Suprapubic skin (tissue), 4 donors: ENCODE data around the gene ATP2A3. TPM values are rescaled to one million over a fixed set of nuclear protein-coding genes. Genes with fewer than 3 reads are reported as not detected.

Experiments used
- DNase-seq, 2 donors: peaks; one replicate each; pipeline ENCODE4 v3.0.0-alpha.2; 2019; ENCODE audit warnings: low spot score in 2 of 2
- H3K27ac ChIP-seq: fragments of 200-600 bp; sonication (generic); one replicate; pipeline ENCODE4 v1.5.1; 2019
- H3K27me3 ChIP-seq: fragments of 200-600 bp; sonication (generic); one replicate; pipeline ENCODE4 v1.5.1; 2019
- H3K36me3 ChIP-seq: fragments of 200-600 bp; sonication (generic); one replicate; pipeline ENCODE4 v1.5.1; 2019
- H3K4me1 ChIP-seq: fragments of 200-600 bp; sonication (generic); one replicate; pipeline ENCODE4 v1.5.1; 2019
- H3K4me3 ChIP-seq: fragments of 200-600 bp; sonication (generic); one replicate; pipeline ENCODE4 v1.5.1; 2019; ENCODE audit warnings: mild to moderate bottlenecking
- H3K9me3 ChIP-seq: fragments of 200-600 bp; sonication (generic); one replicate; pipeline ENCODE4 v1.5.1; 2019
- CTCF ChIP-seq, 2 donors: fragments of 200-600 bp in 1 of 2; fragments of 450-650 bp in 1 of 2; sonication (generic) in 1 of 2; IDR thresholded peaks; one replicate each; pipeline ENCODE4 v1.5.1; 2016 to 2019; ENCODE audit warnings: antibody characterized with exemption in 2 of 2, mild to moderate bottlenecking in 1 of 2, moderate library complexity in 1 of 2
- EP300 ChIP-seq: sonication (generic); formaldehyde crosslinking; IDR thresholded peaks from one replicate; pipeline ENCODE4 v1.6.1; 2017; ENCODE audit warnings: antibody characterized with exemption
- POLR2A ChIP-seq, 2 donors: fragments of 450-650 bp; IDR thresholded peaks; one replicate each; pipeline ENCODE4 v1.6.1; 2017; ENCODE audit warnings: antibody characterized with exemption in 2 of 2, mild to moderate bottlenecking in 2 of 2, moderate library complexity in 2 of 2
- POLR2AphosphoS5 ChIP-seq, 3 donors: sonication (generic); formaldehyde crosslinking; IDR thresholded peaks; one replicate each; pipeline ENCODE4 v1.6.1; 2017; ENCODE audit warnings: antibody characterized with exemption in 3 of 3
- WGBS: methylation state at CpG from one replicate; pipeline ENCODE4 v1.1.5; 2018; 5-methylcytosine and 5-hydroxymethylcytosine counted together
- total RNA-seq, 4 donors: library from RNA; depleted of rRNA; stranded (reverse); fragments of >200 nt; gene quantifications; one replicate each; pipeline ENCODE4 v1.1.0, GENCODE V29; 2016

Gene ATP2A3
- total RNA-seq, 4 donors from 2014 or later, result 22.4 to 61.7 (median 34.7) TPM

DNA sequence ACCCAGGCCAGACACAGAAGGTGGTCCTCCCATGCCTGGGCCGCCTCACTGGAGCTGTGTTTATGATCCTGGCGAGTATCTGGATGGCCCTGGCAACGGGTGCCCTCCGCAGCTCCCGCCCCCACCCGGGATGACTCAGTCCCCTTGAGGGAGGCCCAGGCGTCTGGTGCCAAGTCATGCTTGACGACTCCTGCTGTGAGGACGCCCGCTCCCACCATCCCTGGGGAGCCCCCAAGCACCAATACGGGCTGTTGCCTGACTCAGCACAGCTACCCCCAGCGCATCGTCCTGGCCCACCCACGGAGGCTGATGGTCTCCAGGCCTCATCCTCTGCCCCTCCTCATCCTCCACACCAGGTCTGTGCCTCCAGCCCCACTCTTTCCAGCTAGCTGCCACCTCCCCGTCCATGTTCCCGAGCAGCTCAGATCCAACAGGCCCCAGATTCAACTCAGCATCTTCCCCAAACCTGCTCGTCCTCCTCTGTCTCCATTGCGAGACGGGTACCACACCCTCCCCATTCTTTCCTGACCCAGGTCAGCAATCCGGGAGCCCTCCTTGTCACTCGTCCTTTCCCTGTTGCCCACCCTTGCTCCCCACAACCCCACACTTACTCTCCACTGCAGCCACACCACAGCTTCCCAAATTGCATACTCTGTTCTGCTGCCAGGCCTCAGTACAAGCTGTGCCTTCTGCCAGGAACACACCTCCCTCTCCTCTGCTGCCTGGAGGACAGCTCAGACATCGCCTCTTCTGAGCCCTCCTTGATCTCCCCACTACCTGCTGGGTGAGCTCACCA, 74.0 kb downstream of the ATP2A3 start:
- Histone ChIP-seq H3K36me3 (peaks cover 4% of the 10 kb centered on the region), H3K27ac (peak overlapping the region; percentile 91), H3K27me3 (no peaks in the 10 kb centered on the region), H3K9me3 (no peaks in the 10 kb centered on the region), H3K4me1 (peaks cover 98% of the 10 kb centered on the region), H3K4me3 (no peak overlapping the region)
- no peak for TF ChIP-seq EP300
- peak in 1 of 3 donors; percentile 9 for TF ChIP-seq POLR2AphosphoS5 (IDR thresholded peaks at IDR 0.05)
- no peak for TF ChIP-seq POLR2A (IDR thresholded peaks at IDR 0.05)
- no peak for TF ChIP-seq CTCF (IDR thresholded peaks at IDR 0.05)
- DNase-seq, result peak; percentile 93 to 95
- WGBS, result 39% methylated on average over 9 of the region's 22 CpGs

GRCh38 chr17:3889325-3890012, 74.8 kb downstream of the ATP2A3 start:
- DNase-seq, result no peak
- Histone ChIP-seq H3K4me1 (peaks cover 92% of the 10 kb centered on the region), H3K27ac (peak overlapping the region; percentile 91), H3K36me3 (peaks cover 12% of the 10 kb centered on the region), H3K4me3 (no peak overlapping the region), H3K27me3 (no peaks in the 10 kb centered on the region), H3K9me3 (no peaks in the 10 kb centered on the region)
- no peak for TF ChIP-seq EP300
- no peak for TF ChIP-seq POLR2AphosphoS5 (IDR thresholded peaks at IDR 0.05)
- no peak for TF ChIP-seq CTCF (IDR thresholded peaks at IDR 0.05)
- TF ChIP-seq POLR2A (IDR thresholded peaks at IDR 0.05), result no peak
- WGBS, result 73% methylated on average over 6 of the region's 17 CpGs

GRCh38 chr17:3888343-3889171, 75.7 kb downstream of the ATP2A3 start:
- H3K4me1 ChIP-seq, result peaks cover 83% of the 10 kb centered on the region
- no peak overlapping the region for H3K4me3 ChIP-seq
- WGBS, result 61% methylated on average over 32 of the region's 50 CpGs
- no peaks in the 10 kb centered on the region for H3K27me3 ChIP-seq
- peaks cover 21% of the 10 kb centered on the region for H3K36me3 ChIP-seq
- H3K9me3 ChIP-seq, result no peaks in the 10 kb centered on the region
- TF ChIP-seq CTCF (IDR thresholded peaks at IDR 0.05) (no peak), POLR2AphosphoS5 (IDR thresholded peaks at IDR 0.05) (peak in 1 of 3 donors; percentile 61), POLR2A (IDR thresholded peaks at IDR 0.05) (peak in 1 of 2 donors; percentile 24)
- peak; percentile 93 to 94 for DNase-seq
- peak overlapping the region; percentile 91 for H3K27ac ChIP-seq

GRCh38 chr17:3887804-3888203, 76.4 kb downstream of the ATP2A3 start:
- whole genome bisulfite sequencing, result 40% methylated on average over 9 of the region's 9 CpGs
- H3K4me1 ChIP-seq, result peaks cover 77% of the 10 kb centered on the region

More at GRCh38 chr17:3887804-3888203, 76.4 kb downstream of the ATP2A3 start:
- no peak for DNase-seq
- Histone ChIP-seq H3K9me3 (no peaks in the 10 kb centered on the region), H3K4me3 (no peak overlapping the region), H3K27ac (peak overlapping the region; percentile 91), H3K27me3 (no peaks in the 10 kb centered on the region), H3K36me3 (peaks cover 25% of the 10 kb centered on the region)
- no peak for TF ChIP-seq POLR2AphosphoS5 (IDR thresholded peaks at IDR 0.05)
- no peak for TF ChIP-seq CTCF (IDR thresholded peaks at IDR 0.05)
- TF ChIP-seq POLR2A (IDR thresholded peaks at IDR 0.05), result no peak
- no peak for TF ChIP-seq EP300
